ENCODE data around the gene CRTAP.
"Not testable (repeated sequence)": the region's sequence is repeated elsewhere in the genome, so short reads cannot be mapped to it uniquely, and the experiment has no call there.

CRTAP gene

GRCh38 chr3:33099701-33100100, 14.1 kb upstream of the CRTAP start:
- no peak for DNase-seq (ENCODE audit: low spot score)

- DNase-seq (ENCODE audit: low spot score), result no peak
These were observed 13.6 kb upstream of the CRTAP start for GRCh38 chr3:33100229-33100628.

DNA sequence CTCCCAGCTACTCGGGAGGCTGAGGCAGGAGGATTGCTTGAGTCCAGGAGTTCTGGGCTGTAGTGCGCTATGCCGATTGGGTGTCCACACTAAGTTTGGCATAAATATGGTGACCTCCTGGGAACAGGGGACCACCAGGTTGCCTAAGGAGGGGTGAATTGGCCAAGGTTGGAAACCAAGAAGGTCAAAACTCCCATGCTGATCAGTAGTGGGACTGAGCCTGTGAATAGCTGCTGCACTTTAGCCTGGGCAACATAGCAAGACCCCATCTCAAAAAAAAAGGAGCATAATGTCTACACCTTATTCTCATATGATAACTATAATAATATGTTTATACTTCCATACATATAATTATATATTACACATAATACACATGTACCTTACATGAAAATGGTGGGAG, 10.8 kb upstream of the CRTAP start:
- no peak for DNase-seq (ENCODE audit: low spot score)

DNA sequence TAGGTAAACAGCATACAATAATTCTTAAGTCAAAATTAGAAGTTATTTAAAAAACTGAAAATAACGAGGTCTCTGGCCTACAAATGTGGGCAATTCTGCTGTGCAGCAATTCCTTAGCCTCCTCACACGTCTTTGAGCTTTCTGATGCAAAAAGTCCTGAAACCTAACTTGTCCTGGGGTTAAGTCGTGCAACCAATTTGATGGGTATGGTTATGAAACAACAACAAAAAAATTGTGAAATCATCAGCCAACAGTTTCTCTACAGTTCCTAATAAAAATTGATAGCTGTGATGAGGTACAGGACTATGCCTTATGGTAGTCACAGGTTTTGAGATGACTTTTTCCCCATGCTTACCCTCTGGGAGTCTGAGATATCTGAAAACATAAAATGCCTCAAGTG, 10.3 kb upstream of the CRTAP start:
- no peak for DNase-seq (ENCODE audit: low spot score)

DNA sequence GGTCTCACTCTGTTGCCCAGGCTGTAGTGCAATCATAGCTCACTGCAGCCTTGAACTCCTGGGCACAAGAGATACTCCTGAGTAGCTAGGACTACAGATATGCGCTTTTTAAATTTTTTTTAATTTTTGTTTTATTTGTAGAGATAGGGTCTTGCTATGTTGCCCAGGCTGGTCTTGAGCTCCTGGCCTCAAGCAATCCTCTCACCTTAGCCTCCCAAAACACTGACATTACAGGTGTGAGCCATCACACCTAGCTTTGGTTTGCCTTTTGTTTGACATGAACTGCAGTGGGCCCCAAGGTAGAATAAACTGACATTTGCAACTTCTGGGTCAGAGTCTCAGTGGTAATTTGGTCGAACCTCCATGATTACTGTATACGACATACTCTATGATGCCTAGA, 9.0 kb upstream of the CRTAP start:
- DNase-seq (ENCODE audit: low spot score), result no peak

GRCh38 chr3:33105341-33105948, 8.4 kb upstream of the CRTAP start:
- no peak for DNase-seq (ENCODE audit: low spot score)

DNA sequence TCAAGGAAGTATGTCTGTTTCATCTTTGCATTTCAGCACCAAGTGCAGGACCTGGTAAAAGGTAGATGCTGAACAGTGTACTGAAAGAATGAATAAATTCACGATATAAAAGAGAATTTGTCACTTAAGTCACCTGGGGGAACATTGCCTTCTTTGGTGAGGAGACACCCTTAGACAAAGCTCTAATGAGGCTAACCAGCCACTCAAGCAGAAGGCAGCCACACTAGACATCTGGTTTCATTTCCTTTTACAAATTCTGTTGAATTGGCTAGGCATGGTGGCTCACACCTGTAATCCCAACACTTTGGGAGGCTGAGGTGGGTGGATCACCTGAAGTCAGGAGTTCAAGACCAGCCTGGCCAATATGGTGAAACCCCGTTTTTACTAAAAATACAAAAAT, 7.0 kb upstream of the CRTAP start:
- not testable (repeated sequence) for DNase-seq (ENCODE audit: low spot score)

GRCh38 chr3:33111581-33111980, 2.2 kb upstream of the CRTAP start:
- no peak for DNase-seq (ENCODE audit: low spot score)

DNA sequence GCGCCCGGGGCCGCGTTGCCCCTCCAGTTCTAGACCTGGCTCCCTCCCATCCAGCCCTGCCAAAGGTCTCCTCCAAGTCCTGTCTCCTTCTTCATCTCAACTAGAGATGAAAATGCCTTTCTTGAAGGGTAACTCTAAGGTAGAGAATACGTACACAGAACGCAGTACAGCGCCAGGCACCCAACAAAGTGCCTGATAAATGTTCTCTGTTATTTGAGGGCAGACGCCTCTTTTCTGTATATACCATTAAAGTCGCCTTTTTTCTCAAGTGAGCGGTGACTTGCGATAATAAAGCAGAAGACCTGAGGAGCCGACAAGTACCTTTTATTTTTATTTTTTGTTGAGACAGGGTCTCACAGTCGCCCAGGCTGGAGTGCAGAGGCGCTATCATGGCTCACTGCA, 809 bp downstream of the CRTAP start:
- no peak for DNase-seq (ENCODE audit: low spot score)

- DNase-seq (ENCODE audit: low spot score), result no peak
These were observed 1.4 kb downstream of the CRTAP start for GRCh38 chr3:33115024-33115768.

GRCh38 chr3:33117461-33117860, 3.6 kb downstream of the CRTAP start:
- no peak for DNase-seq (ENCODE audit: low spot score)

DNA sequence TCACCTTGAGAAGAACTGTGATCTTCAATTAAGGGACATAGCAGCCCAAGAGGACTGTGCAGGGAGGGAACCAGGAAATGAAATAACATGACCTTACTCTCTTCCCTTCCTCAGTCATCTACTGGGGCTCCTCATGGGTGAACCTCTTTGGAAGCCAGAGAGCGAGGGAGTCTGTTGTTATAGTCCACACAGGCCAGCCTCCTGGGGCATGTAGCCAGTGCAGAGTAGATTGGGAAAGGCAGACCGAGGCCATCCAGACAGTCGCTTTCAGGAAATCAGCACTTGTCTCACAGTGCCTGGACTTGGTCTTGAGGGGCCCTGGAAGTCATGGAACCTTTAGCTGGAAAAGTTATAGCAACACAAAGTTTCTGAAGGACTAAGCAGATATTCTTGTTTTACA, 6.1 kb downstream of the CRTAP start:
- DNase-seq (ENCODE audit: low spot score), result no peak

GRCh38 chr3:33122991-33123390, 9.2 kb downstream of the CRTAP start:
- DNase-seq (ENCODE audit: low spot score), result no peak

DNA sequence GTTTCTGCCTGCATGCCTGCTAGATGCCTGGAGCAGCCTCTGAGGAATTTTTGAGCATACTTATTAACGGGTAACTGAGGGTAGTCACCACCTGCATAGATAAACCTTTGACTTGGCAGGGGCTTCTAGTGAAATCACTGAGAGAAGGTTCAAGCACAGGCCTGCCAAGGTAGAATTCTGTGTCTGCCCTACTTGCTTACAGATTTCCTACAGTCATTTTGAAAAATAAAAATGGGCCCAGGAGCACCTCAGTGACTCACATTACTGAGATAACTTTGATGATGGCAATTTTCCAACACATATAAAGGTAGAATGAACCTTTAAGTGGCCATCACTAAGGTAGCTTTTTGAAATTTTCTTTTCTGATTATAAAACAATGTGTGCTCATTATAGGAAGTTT, 10.8 kb downstream of the CRTAP start:
- no peak for DNase-seq (ENCODE audit: low spot score)

- no peak for DNase-seq (ENCODE audit: low spot score)
These were observed 12.0 kb downstream of the CRTAP start for GRCh38 chr3:33125840-33126239.

DNA sequence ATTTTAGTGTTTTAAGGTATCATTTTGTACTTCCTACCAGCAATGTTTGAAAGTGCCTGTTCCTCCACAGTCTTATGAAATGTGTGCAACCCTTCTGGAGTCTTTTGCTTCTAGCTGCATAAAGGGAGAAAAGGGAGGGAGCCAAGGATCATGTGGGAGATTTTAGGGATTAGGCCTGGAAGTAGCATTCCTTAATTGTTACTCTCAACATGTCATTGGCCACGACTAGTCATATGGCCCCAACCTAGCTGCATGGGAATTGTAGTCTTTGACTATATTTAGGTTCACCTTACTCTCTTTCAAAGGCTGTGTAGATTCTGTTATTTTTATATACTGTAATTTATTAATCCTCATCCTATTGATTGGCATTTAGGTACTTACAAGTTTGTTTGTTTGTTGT, 14.9 kb downstream of the CRTAP start:
- DNase-seq (ENCODE audit: low spot score), result no peak

DNA sequence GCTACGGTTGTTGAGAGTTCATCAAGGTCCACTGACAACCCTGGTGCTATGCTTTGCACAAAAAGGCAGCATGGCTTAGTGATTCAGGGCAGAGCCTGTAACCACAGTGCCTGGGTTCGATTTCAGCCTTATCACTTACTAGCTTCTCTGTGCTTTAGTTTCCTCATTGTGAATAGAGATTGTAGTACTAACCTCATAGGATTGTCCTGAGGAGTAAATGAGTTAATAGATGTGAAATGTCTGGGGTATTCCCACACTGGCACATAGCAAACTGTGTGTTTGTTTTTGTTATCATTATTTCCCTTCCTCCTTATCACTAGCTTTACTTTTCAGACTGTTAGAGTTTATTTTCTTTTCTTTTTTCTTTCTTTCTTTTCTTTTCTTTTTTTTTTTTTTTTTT, 16.3 kb downstream of the CRTAP start:
- no peak for DNase-seq (ENCODE audit: low spot score)

GRCh38 chr3:33131331-33132018, 17.7 kb downstream of the CRTAP start:
- peak; percentile 82 for DNase-seq (ENCODE audit: low spot score)

GRCh38 chr3:33132019-33132360, 18.2 kb downstream of the CRTAP start:
- DNase-seq (ENCODE audit: low spot score), result no peak

DNA sequence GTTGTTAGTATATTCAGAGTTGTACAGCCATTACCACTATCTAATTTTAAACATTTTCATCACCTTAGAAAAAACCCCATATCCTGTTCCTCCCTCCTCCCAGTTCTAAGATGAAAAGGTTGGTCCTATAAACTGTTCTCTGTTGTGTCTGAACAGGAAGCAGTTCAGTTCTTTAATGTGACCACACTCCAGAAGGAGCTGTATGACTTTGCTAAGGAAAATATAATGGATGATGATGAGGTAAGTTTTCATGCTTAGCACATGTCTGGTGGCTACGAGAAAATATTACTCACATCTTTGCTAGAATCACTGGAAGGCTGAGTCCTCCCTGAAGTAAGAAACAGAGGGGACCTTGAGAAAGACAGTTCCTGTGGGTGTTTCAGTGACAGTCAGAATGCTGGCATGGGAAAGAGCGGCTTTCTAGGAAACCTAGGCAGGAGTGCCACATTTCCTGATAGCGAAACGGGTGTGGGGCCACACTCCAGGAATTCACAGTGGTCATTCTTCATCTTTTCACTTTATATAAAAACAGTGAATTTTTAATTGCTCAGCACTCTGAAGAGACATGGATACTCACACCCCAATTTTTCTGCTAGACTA, 20.3 kb downstream of the CRTAP start:
- DNase-seq (ENCODE audit: low spot score), result no peak

- no peak for DNase-seq (ENCODE audit: low spot score)
These were observed 23.9 kb downstream of the CRTAP start for GRCh38 chr3:33137691-33138090.

DNA sequence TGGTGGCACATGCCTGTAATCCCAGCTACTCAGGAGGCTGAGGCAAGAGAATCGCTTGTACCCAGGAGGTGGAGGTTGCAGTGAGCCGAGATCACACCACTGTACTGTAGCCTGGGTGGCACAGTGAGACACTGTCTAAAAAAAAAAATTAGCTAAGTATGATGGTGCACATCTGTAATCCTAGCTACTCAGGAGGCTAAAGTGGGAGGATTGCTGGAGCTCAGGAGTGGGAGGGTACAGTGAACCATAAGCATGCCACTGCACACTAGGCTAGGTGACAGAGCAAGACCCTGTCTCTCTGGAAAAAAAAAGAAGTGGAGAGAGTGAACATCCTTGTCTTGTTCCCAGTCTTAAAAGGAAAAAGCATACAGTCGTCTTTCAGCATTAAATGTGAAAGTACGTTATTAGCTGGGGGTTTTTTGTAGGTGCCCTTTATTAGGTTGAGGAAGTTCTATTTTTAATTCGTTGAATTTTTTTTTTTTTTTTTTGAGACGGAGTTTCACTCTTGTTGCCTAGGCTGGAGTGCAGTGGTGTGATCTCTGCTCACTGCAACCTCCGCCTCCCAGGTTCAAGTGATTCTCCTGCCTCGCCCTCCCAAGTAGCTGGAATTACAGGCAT, 25.3 kb downstream of the CRTAP start:
- DNase-seq (ENCODE audit: low spot score), result not testable (repeated sequence)

DNA sequence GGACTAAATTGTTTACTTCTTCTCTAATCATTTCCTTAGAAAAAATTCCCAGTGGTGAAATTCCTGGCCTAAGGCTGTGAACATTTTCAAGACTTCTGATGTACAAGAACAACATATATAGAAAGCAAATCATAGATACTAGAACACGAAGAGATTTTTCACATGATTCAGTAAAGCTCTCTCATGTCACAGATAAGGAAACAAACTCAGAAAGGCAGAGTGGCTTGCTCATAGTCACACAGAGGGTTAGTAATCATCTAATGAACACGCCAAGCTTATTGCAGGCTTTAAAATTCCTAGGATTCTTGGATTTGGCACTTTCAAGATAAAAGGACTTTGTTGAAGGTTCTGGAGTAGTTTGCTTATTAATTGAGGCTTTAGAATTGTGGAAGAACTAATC, 26.2 kb downstream of the CRTAP start:
- no peak for DNase-seq (ENCODE audit: low spot score)

Data from NAMALWA (cell line).